Ascending aorta (tissue), 2 donors: ENCODE results near the gene VASN. TPM values are rescaled to one million over a fixed set of nuclear protein-coding genes. Genes with fewer than 3 reads are reported as not detected.

Source experiments
- DNase-seq, 2 donors: peaks; one replicate each; pipeline ENCODE4 v3.0.0-alpha.2; 2019; ENCODE audit warnings: low spot score in 2 of 2
- H3K27ac ChIP-seq, 2 donors: fragments of 200-600 bp; sonication (generic); one replicate each; pipeline ENCODE4 v1.5.1; 2016 to 2017; ENCODE audit warnings: mild to moderate bottlenecking in 1 of 2
- H3K27me3 ChIP-seq: fragments of 200-600 bp; sonication (generic); one replicate; pipeline ENCODE4 v1.5.1; 2017
- H3K36me3 ChIP-seq, 2 donors: fragments of 200-600 bp; sonication (generic); one replicate each; pipeline ENCODE4 v1.5.1; 2016
- H3K4me1 ChIP-seq, 2 donors: fragments of 200-600 bp; sonication (generic); one replicate each; pipeline ENCODE4 v1.5.1; 2016 to 2017; ENCODE audit warnings: mild to moderate bottlenecking in 1 of 2
- H3K4me3 ChIP-seq, 2 donors: fragments of 200-600 bp; sonication (generic); one replicate each; pipeline ENCODE4 v1.5.1; 2016 to 2017; ENCODE audit warnings: mild to moderate bottlenecking in 1 of 2
- H3K9me3 ChIP-seq, 2 donors: fragments of 200-600 bp; sonication (generic); one replicate each; pipeline ENCODE4 v1.5.1; 2016
- intact Hi-C: fragments of 100-400 bp; cut with DNase I; formaldehyde crosslinking; loops from one replicate; pipeline ENCODE4 v1.15.1; 2023
- total RNA-seq: library from RNA; depleted of rRNA; stranded (reverse); fragments of >200 nt; gene quantifications from one replicate; pipeline ENCODE4 v1.1.0, GENCODE V29; 2016
- TF ChIP-seq, protein P1 (sequence below), 3 experiments: fragments of 200-600 bp in 2 of 3; fragments of 450-650 bp in 1 of 3; sonication (generic) in 2 of 3; IDR thresholded peaks; one replicate each; pipeline ENCODE4 v1.5.1; 2016 to 2019; ENCODE audit warnings: antibody characterized with exemption in 3 of 3, mild to moderate bottlenecking in 1 of 3, moderate library complexity in 1 of 3

The VASN gene
- total RNA-seq, 1 donor from 2014 or later: 218 TPM

GRCh38 chr16:4354512-4355409 lies 16.9 kb upstream of the VASN start:
- H3K27ac ChIP-seq: no peak overlapping the region
- no peak for DNase-seq
- peaks cover 0 to 9% of the 10 kb centered on the region in 2 donors for H3K4me1 ChIP-seq
- intact Hi-C loops: loop anchor here (5.0 kb wide), 1 partner anchor 33 kb away; no protein-coding TSS in a partner anchor
- no peaks in the 10 kb centered on the region for H3K9me3 ChIP-seq
- TF ChIP-seq, protein P1, sequence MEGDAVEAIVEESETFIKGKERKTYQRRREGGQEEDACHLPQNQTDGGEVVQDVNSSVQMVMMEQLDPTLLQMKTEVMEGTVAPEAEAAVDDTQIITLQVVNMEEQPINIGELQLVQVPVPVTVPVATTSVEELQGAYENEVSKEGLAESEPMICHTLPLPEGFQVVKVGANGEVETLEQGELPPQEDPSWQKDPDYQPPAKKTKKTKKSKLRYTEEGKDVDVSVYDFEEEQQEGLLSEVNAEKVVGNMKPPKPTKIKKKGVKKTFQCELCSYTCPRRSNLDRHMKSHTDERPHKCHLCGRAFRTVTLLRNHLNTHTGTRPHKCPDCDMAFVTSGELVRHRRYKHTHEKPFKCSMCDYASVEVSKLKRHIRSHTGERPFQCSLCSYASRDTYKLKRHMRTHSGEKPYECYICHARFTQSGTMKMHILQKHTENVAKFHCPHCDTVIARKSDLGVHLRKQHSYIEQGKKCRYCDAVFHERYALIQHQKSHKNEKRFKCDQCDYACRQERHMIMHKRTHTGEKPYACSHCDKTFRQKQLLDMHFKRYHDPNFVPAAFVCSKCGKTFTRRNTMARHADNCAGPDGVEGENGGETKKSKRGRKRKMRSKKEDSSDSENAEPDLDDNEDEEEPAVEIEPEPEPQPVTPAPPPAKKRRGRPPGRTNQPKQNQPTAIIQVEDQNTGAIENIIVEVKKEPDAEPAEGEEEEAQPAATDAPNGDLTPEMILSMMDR (IDR thresholded peaks at IDR 0.05): no peak
- no peaks in the 10 kb centered on the region for H3K27me3 ChIP-seq
- H3K4me3 ChIP-seq: no peak overlapping the region
- peaks cover 0 to 16% of the 10 kb centered on the region in 2 donors for H3K36me3 ChIP-seq

GRCh38 chr16:4356820-4357219 lies 14.8 kb upstream of the VASN start:
- Histone ChIP-seq H3K4me1 (peaks cover 0 to under 1% of the 10 kb centered on the region in 2 donors), H3K27ac (no peak overlapping the region), H3K4me3 (no peak overlapping the region), H3K36me3 (peaks cover 2 to 24% of the 10 kb centered on the region in 2 donors), H3K27me3 (no peaks in the 10 kb centered on the region), H3K9me3 (no peaks in the 10 kb centered on the region)
- DNase-seq: no peak
- TF ChIP-seq, protein P1 (IDR thresholded peaks at IDR 0.05): no peak
- intact Hi-C loops: no loop called here

DNA sequence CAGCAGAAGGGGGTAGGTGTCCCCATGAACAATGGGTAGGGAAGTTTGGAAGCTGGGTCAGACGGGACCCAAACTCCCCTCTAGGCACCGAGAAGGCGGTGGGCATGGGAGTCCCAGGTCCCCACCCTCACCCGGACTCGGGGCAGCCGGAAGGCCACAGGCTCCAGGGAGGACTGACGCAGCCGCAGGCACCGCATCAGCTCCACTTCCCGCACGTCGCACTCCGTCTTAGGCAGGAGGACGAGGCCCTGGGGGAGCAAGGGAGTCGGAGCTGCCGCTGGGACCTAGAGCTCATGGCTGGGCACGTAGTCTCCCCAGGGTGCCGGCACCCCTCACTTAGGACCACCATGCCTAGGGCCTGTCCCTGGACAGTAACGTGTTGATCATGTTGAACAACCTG lies 13.4 kb upstream of the VASN start:
- intact Hi-C loops: no loop called here
- no peak overlapping the region for H3K4me3 ChIP-seq

GRCh38 chr16:4358831-4359561 lies 12.7 kb upstream of the VASN start:
- peak in 1 of 2 donors; percentile 80 for DNase-seq
- intact Hi-C loops: loop anchor here (1.0 kb wide), 1 partner anchor 43 kb away; no protein-coding TSS in a partner anchor
- H3K27ac ChIP-seq: no peak overlapping the region

More for the DNA sequence above, 13.4 kb upstream of the VASN start:
- H3K36me3 ChIP-seq: peaks cover 10 to 32% of the 10 kb centered on the region in 2 donors
- TF ChIP-seq, protein P1 (IDR thresholded peaks at IDR 0.05): no peak
- no peaks in the 10 kb centered on the region for H3K9me3 ChIP-seq
- no peak overlapping the region for H3K27ac ChIP-seq
- no peaks in the 10 kb centered on the region for H3K4me1 ChIP-seq
- DNase-seq: no peak
- H3K27me3 ChIP-seq: no peaks in the 10 kb centered on the region

GRCh38 chr16:4359914-4360313 lies 11.7 kb upstream of the VASN start:
- intact Hi-C loops: loop anchor here (1.0 kb wide), 1 partner anchor 42 kb away; no protein-coding TSS in a partner anchor

More at GRCh38 chr16:4358831-4359561, 12.7 kb upstream of the VASN start:
- Histone ChIP-seq H3K36me3 (peaks cover 12 to 35% of the 10 kb centered on the region in 2 donors), H3K27me3 (no peaks in the 10 kb centered on the region), H3K4me1 (no peaks in the 10 kb centered on the region), H3K9me3 (no peaks in the 10 kb centered on the region), H3K4me3 (no peak overlapping the region)
- TF ChIP-seq, protein P1 (IDR thresholded peaks at IDR 0.05): peak; percentile 98 to 99 (median 99)

More at GRCh38 chr16:4359914-4360313, 11.7 kb upstream of the VASN start:
- H3K4me3 ChIP-seq: no peak overlapping the region
- H3K9me3 ChIP-seq: no peaks in the 10 kb centered on the region
- TF ChIP-seq, protein P1 (IDR thresholded peaks at IDR 0.05): no peak
- DNase-seq: no peak
- H3K27me3 ChIP-seq: no peaks in the 10 kb centered on the region
- no peak overlapping the region for H3K27ac ChIP-seq
- peaks cover 21 to 40% of the 10 kb centered on the region in 2 donors for H3K36me3 ChIP-seq
- no peaks in the 10 kb centered on the region for H3K4me1 ChIP-seq
